H1 (cell line): ENCODE results near the gene CCR3.

Experiments
- CEBPB ChIP-seq: IDR thresholded peaks from 2 replicates; pipeline ENCODE4 v1.6.1; 2012; ENCODE audit warnings: low read depth, low read length
- CHD2 ChIP-seq: IDR thresholded peaks from 2 replicates; pipeline ENCODE4 v1.6.1; 2012; ENCODE audit warnings: low read length, improper control_type of control experiment
- CREB1 ChIP-seq: IDR thresholded peaks from 2 replicates; pipeline ENCODE4 v1.6.1; 2012; ENCODE audit warnings: inconsistent platforms
- EZH2 ChIP-seq: fragments of 200-600 bp; sonication (generic); IDR thresholded peaks from 2 replicates; pipeline ENCODE4 v1.7.1; 2012; ENCODE audit warnings: low read depth, mild to moderate bottlenecking, moderate library complexity, low read length, inconsistent platforms; ENCODE audit not compliant: severe bottlenecking
- KDM1A ChIP-seq: fragments of 200-600, 300-600 bp; sonication (generic); IDR thresholded peaks from 2 replicates; pipeline ENCODE4 v1.7.1; 2016; ENCODE audit warnings: mild to moderate bottlenecking, low read length, borderline replicate concordance
- POLR2A ChIP-seq, 2 experiments: IDR thresholded peaks; 1 replicate in 1 of 2; 2 replicates in 1 of 2; pipeline ENCODE4 v1.6.1; 2011; ENCODE audit warnings: low read depth in 2 of 2, low read length in 2 of 2, mild to moderate bottlenecking in 2 of 2; ENCODE audit errors: control extremely low read depth in 1 of 2
- RBBP5 ChIP-seq: IDR thresholded peaks from 2 replicates; pipeline ENCODE4 v1.7.1; 2012; ENCODE audit warnings: low read depth, mild to moderate bottlenecking, inconsistent platforms, low read length, moderate library complexity, borderline replicate concordance
- TF ChIP-seq, protein P1 (sequence below), 3 experiments: IDR thresholded peaks; 1 replicate in 2 of 3; 2 replicates in 1 of 3; pipeline versions ENCODE4 v1.5.1 to v1.6.1; 2011; ENCODE audit warnings: low read length in 3 of 3, mild to moderate bottlenecking in 3 of 3, inconsistent platforms in 2 of 3, low read depth in 1 of 3, moderate library complexity in 1 of 3; ENCODE audit not compliant: insufficient read depth in 1 of 3; ENCODE audit errors: control extremely low read depth in 1 of 3

DNA sequence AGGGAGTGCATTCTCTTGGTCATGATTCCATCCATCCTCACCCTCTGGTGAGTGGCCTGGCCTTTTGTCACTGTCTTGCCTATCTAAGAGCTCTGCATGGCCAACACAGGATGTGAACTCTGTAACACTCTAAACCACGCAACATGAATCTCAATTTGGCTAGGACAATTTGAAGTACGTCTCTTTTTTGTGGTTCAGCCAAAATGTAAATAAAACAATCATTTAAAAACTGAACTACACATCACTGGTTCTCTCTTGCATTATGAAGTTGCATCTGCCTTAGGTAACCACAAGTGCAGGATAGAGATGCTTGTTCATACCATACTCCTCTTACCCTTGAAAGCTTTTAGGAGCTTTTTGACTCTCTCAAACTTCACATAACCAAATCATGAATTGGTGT lies 27.3 kb downstream of the CCR3 start:
- no peak for TF ChIP-seq CREB1
- TF ChIP-seq, protein P1, sequence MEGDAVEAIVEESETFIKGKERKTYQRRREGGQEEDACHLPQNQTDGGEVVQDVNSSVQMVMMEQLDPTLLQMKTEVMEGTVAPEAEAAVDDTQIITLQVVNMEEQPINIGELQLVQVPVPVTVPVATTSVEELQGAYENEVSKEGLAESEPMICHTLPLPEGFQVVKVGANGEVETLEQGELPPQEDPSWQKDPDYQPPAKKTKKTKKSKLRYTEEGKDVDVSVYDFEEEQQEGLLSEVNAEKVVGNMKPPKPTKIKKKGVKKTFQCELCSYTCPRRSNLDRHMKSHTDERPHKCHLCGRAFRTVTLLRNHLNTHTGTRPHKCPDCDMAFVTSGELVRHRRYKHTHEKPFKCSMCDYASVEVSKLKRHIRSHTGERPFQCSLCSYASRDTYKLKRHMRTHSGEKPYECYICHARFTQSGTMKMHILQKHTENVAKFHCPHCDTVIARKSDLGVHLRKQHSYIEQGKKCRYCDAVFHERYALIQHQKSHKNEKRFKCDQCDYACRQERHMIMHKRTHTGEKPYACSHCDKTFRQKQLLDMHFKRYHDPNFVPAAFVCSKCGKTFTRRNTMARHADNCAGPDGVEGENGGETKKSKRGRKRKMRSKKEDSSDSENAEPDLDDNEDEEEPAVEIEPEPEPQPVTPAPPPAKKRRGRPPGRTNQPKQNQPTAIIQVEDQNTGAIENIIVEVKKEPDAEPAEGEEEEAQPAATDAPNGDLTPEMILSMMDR (IDR thresholded peaks at IDR 0.05; ENCODE audit: control extremely low read depth in 1 of 3, insufficient read depth in 1 of 3, low read depth in 1 of 3, low read length in 3 of 3): no peak
- TF ChIP-seq CEBPB: no peak
- no peak for TF ChIP-seq POLR2A (IDR thresholded peaks at IDR 0.05; ENCODE audit: control extremely low read depth in 1 of 2, low read depth in 2 of 2, low read length in 2 of 2)
- no peak for TF ChIP-seq RBBP5
- TF ChIP-seq EZH2: no peak
- no peak for TF ChIP-seq KDM1A
- TF ChIP-seq CHD2: no peak
